Measurements from ENCODE around the gene HDAC4.

Gene HDAC4

GRCh38 chr2:239200646-239201530, 199.9 kb downstream of the HDAC4 start:
- peak overlapping the region; percentile 11 for H3K9ac ChIP-seq (ENCODE audit: insufficient read length, low read depth)
- no peaks in the 10 kb centered on the region for H3K27me3 ChIP-seq (ENCODE audit: insufficient read depth, insufficient read length)
- H3K4me1 ChIP-seq (ENCODE audit: insufficient read depth, insufficient read length), result peaks cover 13% of the 10 kb centered on the region
- H3K4me3 ChIP-seq (ENCODE audit: insufficient read length, low read depth), result no peak overlapping the region
- TF ChIP-seq SUZ12 (IDR thresholded peaks at IDR 0.05; ENCODE audit: extremely low read depth, insufficient read depth, insufficient read length) (no peak), YY1 (IDR thresholded peaks at IDR 0.05; ENCODE audit: insufficient read depth, insufficient read length) (no peak), ZNF274 (IDR thresholded peaks at IDR 0.05; ENCODE audit: low read depth, low read length) (no peak)
- H3K36me3 ChIP-seq (ENCODE audit: insufficient read depth, insufficient read length, low read length), result peaks cover 15% of the 10 kb centered on the region
- DNase-seq (ENCODE audit: low read depth, low spot score), result no peak
- H3K9me3 ChIP-seq (ENCODE audit: insufficient read depth, low read length), result no peaks in the 10 kb centered on the region

- no peaks in the 10 kb centered on the region for H3K9me3 ChIP-seq (ENCODE audit: insufficient read depth, low read length)
- H3K4me1 ChIP-seq (ENCODE audit: insufficient read depth, insufficient read length), result peaks cover 17% of the 10 kb centered on the region
- no peak for DNase-seq (ENCODE audit: low read depth, low spot score)
- no peak overlapping the region for H3K9ac ChIP-seq (ENCODE audit: insufficient read length, low read depth)
- peaks cover 15% of the 10 kb centered on the region for H3K36me3 ChIP-seq (ENCODE audit: insufficient read depth, insufficient read length, low read length)
- H3K27me3 ChIP-seq (ENCODE audit: insufficient read depth, insufficient read length), result no peaks in the 10 kb centered on the region
- no peak overlapping the region for H3K4me3 ChIP-seq (ENCODE audit: insufficient read length, low read depth)
- TF ChIP-seq SUZ12 (IDR thresholded peaks at IDR 0.05; ENCODE audit: extremely low read depth, insufficient read depth, insufficient read length), result no peak
- no peak for TF ChIP-seq ZNF274 (IDR thresholded peaks at IDR 0.05; ENCODE audit: low read depth, low read length)
- no peak for TF ChIP-seq YY1 (IDR thresholded peaks at IDR 0.05; ENCODE audit: insufficient read depth, insufficient read length)
Observed at GRCh38 chr2:239199041-239199768, 201.6 kb downstream of the HDAC4 start.

GRCh38 chr2:239198221-239198620, 202.6 kb downstream of the HDAC4 start:
- H3K9me3 ChIP-seq (ENCODE audit: insufficient read depth, low read length), result no peaks in the 10 kb centered on the region
- H3K4me3 ChIP-seq (ENCODE audit: insufficient read length, low read depth), result no peak overlapping the region
- DNase-seq (ENCODE audit: low read depth, low spot score), result no peak
- H3K9ac ChIP-seq (ENCODE audit: insufficient read length, low read depth), result no peak overlapping the region
- no peaks in the 10 kb centered on the region for H3K27me3 ChIP-seq (ENCODE audit: insufficient read depth, insufficient read length)
- TF ChIP-seq YY1 (IDR thresholded peaks at IDR 0.05; ENCODE audit: insufficient read depth, insufficient read length), result no peak
- H3K4me1 ChIP-seq (ENCODE audit: insufficient read depth, insufficient read length), result peaks cover 15% of the 10 kb centered on the region
- H3K36me3 ChIP-seq (ENCODE audit: insufficient read depth, insufficient read length, low read length), result peaks cover 15% of the 10 kb centered on the region

GRCh38 chr2:239197146-239197545, 203.7 kb downstream of the HDAC4 start:
- DNase-seq (ENCODE audit: low read depth, low spot score), result no peak
- Histone ChIP-seq H3K27me3 (ENCODE audit: insufficient read depth, insufficient read length) (no peaks in the 10 kb centered on the region), H3K4me3 (ENCODE audit: insufficient read length, low read depth) (no peak overlapping the region), H3K4me1 (ENCODE audit: insufficient read depth, insufficient read length) (peaks cover 11% of the 10 kb centered on the region), H3K9me3 (ENCODE audit: insufficient read depth, low read length) (no peaks in the 10 kb centered on the region), H3K9ac (ENCODE audit: insufficient read length, low read depth) (no peak overlapping the region), H3K36me3 (ENCODE audit: insufficient read depth, insufficient read length, low read length) (peaks cover 15% of the 10 kb centered on the region)
- TF ChIP-seq YY1 (IDR thresholded peaks at IDR 0.05; ENCODE audit: insufficient read depth, insufficient read length) (no peak), ZNF274 (IDR thresholded peaks at IDR 0.05; ENCODE audit: low read depth, low read length) (no peak), SUZ12 (IDR thresholded peaks at IDR 0.05; ENCODE audit: extremely low read depth, insufficient read depth, insufficient read length) (no peak)

- TF ChIP-seq ZNF274 (IDR thresholded peaks at IDR 0.05; ENCODE audit: low read depth, low read length) (no peak), YY1 (IDR thresholded peaks at IDR 0.05; ENCODE audit: insufficient read depth, insufficient read length) (no peak), SUZ12 (IDR thresholded peaks at IDR 0.05; ENCODE audit: extremely low read depth, insufficient read depth, insufficient read length) (no peak)
- no peak for DNase-seq (ENCODE audit: low read depth, low spot score)
- Histone ChIP-seq H3K9ac (ENCODE audit: insufficient read length, low read depth) (no peak overlapping the region), H3K27me3 (ENCODE audit: insufficient read depth, insufficient read length) (no peaks in the 10 kb centered on the region), H3K4me1 (ENCODE audit: insufficient read depth, insufficient read length) (peaks cover 7% of the 10 kb centered on the region), H3K4me3 (ENCODE audit: insufficient read length, low read depth) (no peak overlapping the region), H3K36me3 (ENCODE audit: insufficient read depth, insufficient read length, low read length) (peaks cover 15% of the 10 kb centered on the region), H3K9me3 (ENCODE audit: insufficient read depth, low read length) (no peaks in the 10 kb centered on the region)
Observed at GRCh38 chr2:239196474-239197021, 204.3 kb downstream of the HDAC4 start.

GRCh38 chr2:239195992-239196391, 204.8 kb downstream of the HDAC4 start:
- Histone ChIP-seq H3K4me3 (ENCODE audit: insufficient read length, low read depth) (no peak overlapping the region), H3K9me3 (ENCODE audit: insufficient read depth, low read length) (no peaks in the 10 kb centered on the region), H3K36me3 (ENCODE audit: insufficient read depth, insufficient read length, low read length) (peaks cover 15% of the 10 kb centered on the region), H3K9ac (ENCODE audit: insufficient read length, low read depth) (no peak overlapping the region), H3K27me3 (ENCODE audit: insufficient read depth, insufficient read length) (no peaks in the 10 kb centered on the region), H3K4me1 (ENCODE audit: insufficient read depth, insufficient read length) (peaks cover 13% of the 10 kb centered on the region)
- TF ChIP-seq SUZ12 (IDR thresholded peaks at IDR 0.05; ENCODE audit: extremely low read depth, insufficient read depth, insufficient read length), result no peak
- no peak for TF ChIP-seq YY1 (IDR thresholded peaks at IDR 0.05; ENCODE audit: insufficient read depth, insufficient read length)
- TF ChIP-seq ZNF274 (IDR thresholded peaks at IDR 0.05; ENCODE audit: low read depth, low read length), result no peak
- no peak for DNase-seq (ENCODE audit: low read depth, low spot score)

- no peak overlapping the region for H3K4me3 ChIP-seq (ENCODE audit: insufficient read length, low read depth)
- peaks cover 17% of the 10 kb centered on the region for H3K4me1 ChIP-seq (ENCODE audit: insufficient read depth, insufficient read length)
- H3K9ac ChIP-seq (ENCODE audit: insufficient read length, low read depth), result no peak overlapping the region
- H3K9me3 ChIP-seq (ENCODE audit: insufficient read depth, low read length), result no peaks in the 10 kb centered on the region
- TF ChIP-seq ZNF274 (IDR thresholded peaks at IDR 0.05; ENCODE audit: low read depth, low read length) (no peak), SUZ12 (IDR thresholded peaks at IDR 0.05; ENCODE audit: extremely low read depth, insufficient read depth, insufficient read length) (no peak), YY1 (IDR thresholded peaks at IDR 0.05; ENCODE audit: insufficient read depth, insufficient read length) (no peak)
- DNase-seq (ENCODE audit: low read depth, low spot score), result no peak
- H3K27me3 ChIP-seq (ENCODE audit: insufficient read depth, insufficient read length), result no peaks in the 10 kb centered on the region
- peaks cover 15% of the 10 kb centered on the region for H3K36me3 ChIP-seq (ENCODE audit: insufficient read depth, insufficient read length, low read length)
Observed at GRCh38 chr2:239195318-239195871, 205.4 kb downstream of the HDAC4 start.
